SK-N-SH treated with all-trans-retinoic acid at 6 μM for 48 hours (cell line): ENCODE data around the gene MIPEP.

Source experiments
- ATAC-seq: fragments of 200-7000 bp; cut with Tn5 transposase; 3 replicates; pipeline ENCODE4 v1.9.1; 2020; ENCODE audit warnings: mild to moderate bottlenecking, moderate library complexity
- ARNTL ChIP-seq: fragments of 450-650 bp; formaldehyde crosslinking; IDR thresholded peaks from 2 replicates; pipeline ENCODE4 v1.5.0; 2020; ENCODE audit warnings: low read depth, mild to moderate bottlenecking, moderate library complexity, borderline replicate concordance
- BACH2 ChIP-seq: fragments of 250-450 bp; sonication (Bioruptor Pico); IDR thresholded peaks from 2 replicates; pipeline ENCODE4 v1.9.0; 2021; ENCODE audit warnings: mild to moderate bottlenecking, borderline replicate concordance
- CREB5 ChIP-seq: fragments of 250-450 bp; sonication (Bioruptor Pico); IDR thresholded peaks from 2 replicates; pipeline ENCODE4 v1.5.1; 2020; ENCODE audit warnings: low read depth, mild to moderate bottlenecking, moderate library complexity
- ISL1 ChIP-seq: fragments of 250-450 bp; sonication (Bioruptor Pico); IDR thresholded peaks from 2 replicates; pipeline ENCODE4 v2.1.2; 2022; ENCODE audit warnings: mild to moderate bottlenecking, moderate library complexity
- OSR1 ChIP-seq: fragments of 250-450 bp; sonication (Bioruptor Pico); IDR thresholded peaks from 2 replicates; pipeline ENCODE4 v1.8.0; 2022; ENCODE audit warnings: moderate library complexity, mild to moderate bottlenecking, inconsistent platforms
- PATZ1 ChIP-seq: fragments of 250-450 bp; sonication (Bioruptor Pico); IDR thresholded peaks from 2 replicates; pipeline ENCODE4 v1.8.0; 2020; ENCODE audit warnings: mild to moderate bottlenecking, moderate library complexity, borderline replicate concordance
- POU6F1 ChIP-seq: fragments of 250-450 bp; sonication (Bioruptor Pico); IDR thresholded peaks from 2 replicates; pipeline ENCODE4 v1.8.0; 2021; ENCODE audit warnings: low read depth, mild to moderate bottlenecking, moderate library complexity, borderline replicate concordance
- PPARA ChIP-seq: fragments of 250-450 bp; sonication (Bioruptor Pico); IDR thresholded peaks from 2 replicates; pipeline ENCODE4 v1.5.0; 2020; ENCODE audit warnings: mild to moderate bottlenecking, borderline replicate concordance
- RARB ChIP-seq: fragments of 250-450 bp; sonication (Bioruptor Pico); IDR thresholded peaks from 2 replicates; pipeline ENCODE4 v1.8.0; 2021; ENCODE audit warnings: mild to moderate bottlenecking, moderate library complexity
- SNAI2 ChIP-seq: fragments of 250-450 bp; sonication (Bioruptor Pico); IDR thresholded peaks from 2 replicates; pipeline ENCODE4 v1.5.0; 2020; ENCODE audit warnings: mild to moderate bottlenecking, moderate library complexity
- TCF4 ChIP-seq: fragments of 250-450 bp; sonication (Bioruptor Pico); IDR thresholded peaks from 2 replicates; pipeline ENCODE4 v1.8.0; 2021; ENCODE audit warnings: mild to moderate bottlenecking, moderate library complexity, borderline replicate concordance
- TOX ChIP-seq: fragments of 250-450 bp; sonication (Bioruptor Pico); IDR thresholded peaks from 2 replicates; pipeline ENCODE4 v1.8.0; 2021; ENCODE audit warnings: mild to moderate bottlenecking, moderate library complexity, borderline replicate concordance
- ZC3H10 ChIP-seq: fragments of 250-450 bp; sonication (Bioruptor Pico); IDR thresholded peaks from 2 replicates; pipeline ENCODE4 v1.5.1; 2021; ENCODE audit warnings: mild to moderate bottlenecking, moderate library complexity
- ZFP3 ChIP-seq: fragments of 250-450 bp; sonication (Bioruptor Pico); IDR thresholded peaks from 2 replicates; pipeline ENCODE4 v1.5.0; 2020; ENCODE audit warnings: mild to moderate bottlenecking, moderate library complexity
- ZFP30 ChIP-seq: fragments of 450-650 bp; formaldehyde crosslinking; IDR thresholded peaks from 2 replicates; pipeline ENCODE4 v1.5.0; 2022; ENCODE audit warnings: mild to moderate bottlenecking, moderate library complexity
- ZNF565 ChIP-seq: fragments of 450-650 bp; formaldehyde crosslinking; conservative IDR thresholded peaks from 2 replicates; pipeline ENCODE4 v1.5.0; 2020; ENCODE audit warnings: low read depth, mild to moderate bottlenecking, moderate library complexity
- ZNF70 ChIP-seq: fragments of 450-650 bp; formaldehyde crosslinking; IDR thresholded peaks from 2 replicates; pipeline ENCODE4 v1.5.0; 2020; ENCODE audit warnings: mild to moderate bottlenecking, moderate library complexity
- TF ChIP-seq, protein P1 (sequence below): fragments of 250-450 bp; sonication (Bioruptor Pico); IDR thresholded peaks from 2 replicates; pipeline ENCODE4 v1.5.0; 2020; ENCODE audit warnings: mild to moderate bottlenecking, moderate library complexity
- TF ChIP-seq, protein P2 (sequence below): fragments of 250-450 bp; sonication (Bioruptor Pico); IDR thresholded peaks from 2 replicates; pipeline ENCODE4 v1.5.1; 2021; ENCODE audit warnings: mild to moderate bottlenecking, moderate library complexity

Gene MIPEP

GRCh38 chr13:23797276-23797903, 91.8 kb downstream of the MIPEP start:
- TF ChIP-seq, protein P1, sequence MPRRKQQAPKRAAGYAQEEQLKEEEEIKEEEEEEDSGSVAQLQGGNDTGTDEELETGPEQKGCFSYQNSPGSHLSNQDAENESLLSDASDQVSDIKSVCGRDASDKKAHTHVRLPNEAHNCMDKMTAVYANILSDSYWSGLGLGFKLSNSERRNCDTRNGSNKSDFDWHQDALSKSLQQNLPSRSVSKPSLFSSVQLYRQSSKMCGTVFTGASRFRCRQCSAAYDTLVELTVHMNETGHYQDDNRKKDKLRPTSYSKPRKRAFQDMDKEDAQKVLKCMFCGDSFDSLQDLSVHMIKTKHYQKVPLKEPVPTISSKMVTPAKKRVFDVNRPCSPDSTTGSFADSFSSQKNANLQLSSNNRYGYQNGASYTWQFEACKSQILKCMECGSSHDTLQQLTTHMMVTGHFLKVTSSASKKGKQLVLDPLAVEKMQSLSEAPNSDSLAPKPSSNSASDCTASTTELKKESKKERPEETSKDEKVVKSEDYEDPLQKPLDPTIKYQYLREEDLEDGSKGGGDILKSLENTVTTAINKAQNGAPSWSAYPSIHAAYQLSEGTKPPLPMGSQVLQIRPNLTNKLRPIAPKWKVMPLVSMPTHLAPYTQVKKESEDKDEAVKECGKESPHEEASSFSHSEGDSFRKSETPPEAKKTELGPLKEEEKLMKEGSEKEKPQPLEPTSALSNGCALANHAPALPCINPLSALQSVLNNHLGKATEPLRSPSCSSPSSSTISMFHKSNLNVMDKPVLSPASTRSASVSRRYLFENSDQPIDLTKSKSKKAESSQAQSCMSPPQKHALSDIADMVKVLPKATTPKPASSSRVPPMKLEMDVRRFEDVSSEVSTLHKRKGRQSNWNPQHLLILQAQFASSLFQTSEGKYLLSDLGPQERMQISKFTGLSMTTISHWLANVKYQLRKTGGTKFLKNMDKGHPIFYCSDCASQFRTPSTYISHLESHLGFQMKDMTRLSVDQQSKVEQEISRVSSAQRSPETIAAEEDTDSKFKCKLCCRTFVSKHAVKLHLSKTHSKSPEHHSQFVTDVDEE (CRISPR knock-in tag) = no peak
- TF ChIP-seq OSR1 (CRISPR knock-in tag) = no peak
- TF ChIP-seq ZFP3 (CRISPR knock-in tag) = no peak
- TF ChIP-seq ZNF70 (CRISPR knock-in tag) = no peak
- TF ChIP-seq, protein P2, sequence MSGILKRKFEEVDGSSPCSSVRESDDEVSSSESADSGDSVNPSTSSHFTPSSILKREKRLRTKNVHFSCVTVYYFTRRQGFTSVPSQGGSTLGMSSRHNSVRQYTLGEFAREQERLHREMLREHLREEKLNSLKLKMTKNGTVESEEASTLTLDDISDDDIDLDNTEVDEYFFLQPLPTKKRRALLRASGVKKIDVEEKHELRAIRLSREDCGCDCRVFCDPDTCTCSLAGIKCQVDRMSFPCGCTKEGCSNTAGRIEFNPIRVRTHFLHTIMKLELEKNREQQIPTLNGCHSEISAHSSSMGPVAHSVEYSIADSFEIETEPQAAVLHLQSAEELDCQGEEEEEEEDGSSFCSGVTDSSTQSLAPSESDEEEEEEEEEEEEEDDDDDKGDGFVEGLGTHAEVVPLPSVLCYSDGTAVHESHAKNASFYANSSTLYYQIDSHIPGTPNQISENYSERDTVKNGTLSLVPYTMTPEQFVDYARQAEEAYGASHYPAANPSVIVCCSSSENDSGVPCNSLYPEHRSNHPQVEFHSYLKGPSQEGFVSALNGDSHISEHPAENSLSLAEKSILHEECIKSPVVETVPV (CRISPR knock-in tag) = no peak
- no peak for TF ChIP-seq TCF4 (CRISPR knock-in tag)
- TF ChIP-seq ZNF565 = no peak
- no peak for TF ChIP-seq ARNTL (CRISPR knock-in tag)
- TF ChIP-seq ZFP30 (CRISPR knock-in tag) = no peak
- no peak for ATAC-seq

DNA sequence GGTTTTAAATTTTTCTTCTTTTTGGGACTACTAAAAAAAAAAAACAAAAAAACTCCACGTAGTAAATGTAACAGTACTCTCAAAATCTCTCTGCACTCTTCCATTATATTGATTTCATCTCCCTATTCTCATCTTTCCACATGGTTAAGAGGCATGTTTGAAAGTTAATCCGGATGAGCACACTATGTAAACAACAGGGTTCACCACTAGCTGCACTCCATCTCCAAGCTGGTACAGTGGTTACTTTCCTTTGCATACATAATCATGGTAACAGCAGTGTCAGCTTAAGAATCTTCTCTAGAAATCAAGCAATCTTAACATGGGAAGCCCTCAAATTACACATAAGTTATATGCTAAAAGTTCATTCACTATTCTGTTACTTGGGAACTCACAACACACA, 92.6 kb downstream of the MIPEP start:
- no peak for ATAC-seq
- TF ChIP-seq, protein P2 (CRISPR knock-in tag) = no peak
- no peak for TF ChIP-seq ZC3H10
- no peak for TF ChIP-seq SNAI2
- no peak for TF ChIP-seq CREB5
- TF ChIP-seq ZFP30 (CRISPR knock-in tag) = no peak
- no peak for TF ChIP-seq TOX
- no peak for TF ChIP-seq OSR1 (CRISPR knock-in tag)
- no peak for TF ChIP-seq ISL1 (CRISPR knock-in tag)
- TF ChIP-seq BACH2 (CRISPR knock-in tag) = no peak
- TF ChIP-seq TCF4 (CRISPR knock-in tag) = no peak
- TF ChIP-seq, protein P1 (CRISPR knock-in tag) = no peak
- no peak for TF ChIP-seq ZNF565
- no peak for TF ChIP-seq ZNF70 (CRISPR knock-in tag)
- no peak for TF ChIP-seq ZFP3 (CRISPR knock-in tag)
- no peak for TF ChIP-seq PATZ1
- TF ChIP-seq RARB (CRISPR knock-in tag) = no peak
- TF ChIP-seq PPARA (CRISPR knock-in tag) = no peak
- TF ChIP-seq POU6F1 (CRISPR knock-in tag) = no peak
